K562 (cell line): Measurements from ENCODE around the gene TMEM45B. TPM values are rescaled to one million over a fixed set of nuclear protein-coding genes. Genes with fewer than 3 reads are reported as not detected.
A peak's percentile ranks its signal among the peaks of the same experiment; 100 is the strongest.
"Not testable (repeated sequence)": the region's sequence is repeated elsewhere in the genome, so short reads cannot be mapped to it uniquely, and the experiment has no call there.

Source experiments
- ATAC-seq: fragments of 200-7000 bp; cut with Tn5 transposase; 3 replicates; pipeline ENCODE4 v1.9.1; 2020; ENCODE audit warnings: moderate library complexity
- BruUV-seq: library from RNA; stranded (reverse); fragments of 400-500 nt; replicated peaks from 2 replicates; lab custom pipeline; 2021; lab: Mats Ljungman, UMichigan
- CTCF ChIA-PET: fragments of 300-600 bp; formaldehyde crosslinking; extraction: SDS; loops from one replicate; lab custom pipeline; 2021; ENCODE audit warnings: low intra/inter-chr PET ratio; lab: Yijun Ruan, JAX
- POLR2A ChIA-PET: fragments of 300-600, 350-650 bp; sonication (Branson Sonifier 250); formaldehyde crosslinking; extraction: SDS; loops from one replicate; lab custom pipeline; 2021; ENCODE audit warnings: antibody characterized with exemption, inconsistent platforms; lab: Yijun Ruan, JAX
- DNase-seq, 4 experiments: peaks; one replicate each; pipeline versions ENCODE4 v3.0.0 to v3.0.0-alpha.2; 2011 to 2018; ENCODE audit warnings: low spot score in 3 of 4, mixed read lengths in 3 of 4; ENCODE audit errors: extremely low read depth in 1 of 4
- FAIRE-seq: peaks from 2 replicates; lab custom pipeline; 2011; peaks lifted over from hg19 to GRCh38; lab: Jason Lieb, UNC
- H2AFZ ChIP-seq: 2 replicates; pipeline ENCODE4 v1.6.0; 2011; ENCODE audit warnings: low read depth, low read length, control low read depth, inconsistent platforms
- H3K27ac ChIP-seq: fragments of 200-600 bp; 3 replicates; pipeline ENCODE4 v1.8.0; 2011; ENCODE audit warnings: low read depth, mild to moderate bottlenecking, control low read depth, inconsistent platforms, low read length, moderate library complexity, mixed read lengths; ENCODE audit errors: extremely low read depth
- H3K27me3 ChIP-seq, 2 experiments: fragments of 300-600 bp in 1 of 2; 2 replicates in 1 of 2; 3 replicates in 1 of 2; pipeline versions ENCODE4 v1.6.0 to v1.8.0; 2011; ENCODE audit warnings: inconsistent platforms in 2 of 2, low read length in 2 of 2, mild to moderate bottlenecking in 1 of 2, mixed read lengths in 1 of 2, moderate library complexity in 1 of 2; ENCODE audit not compliant: control insufficient read depth in 2 of 2, insufficient read depth in 2 of 2
- H3K36me3 ChIP-seq: fragments of 300-600 bp; 3 replicates; pipeline ENCODE4 v1.8.0; 2011; ENCODE audit warnings: mild to moderate bottlenecking, low read length, inconsistent platforms; ENCODE audit not compliant: control insufficient read depth, insufficient read depth
- H3K4me1 ChIP-seq, 2 experiments: fragments of 200-600 bp in 1 of 2; replicated peaks in 1 of 2; 2 replicates in 1 of 2; 3 replicates in 1 of 2; pipeline versions ENCODE4 v1.5.1 to v1.8.0; 2011; ENCODE audit warnings: inconsistent platforms in 2 of 2, low read length in 2 of 2, mild to moderate bottlenecking in 1 of 2, mixed read lengths in 1 of 2, moderate library complexity in 1 of 2; ENCODE audit not compliant: control insufficient read depth in 2 of 2, insufficient read depth in 2 of 2
- H3K4me2 ChIP-seq: 2 replicates; pipeline ENCODE4 v1.6.1; 2011; ENCODE audit warnings: low read length, control low read depth, inconsistent platforms, mixed read lengths; ENCODE audit not compliant: insufficient read depth
- H3K4me3 ChIP-seq: fragments of 200-600 bp; sonication (generic), shearing (Covaris generic); 2 replicates; pipeline ENCODE4 v1.5.1; 2016; ENCODE audit warnings: control low read depth, inconsistent platforms
- H3K79me2 ChIP-seq: fragments of 200-600 bp; 3 replicates; pipeline ENCODE4 v1.8.0; 2011; ENCODE audit warnings: low read length, inconsistent platforms; ENCODE audit not compliant: control insufficient read depth, insufficient read depth
- H3K9ac ChIP-seq, 2 experiments: 2 replicates each; pipeline versions ENCODE4 v1.6.0 to v1.6.1; 2011; ENCODE audit warnings: low read depth in 2 of 2, low read length in 2 of 2, control low read depth in 1 of 2, inconsistent platforms in 1 of 2, mild to moderate bottlenecking in 1 of 2, mixed read lengths in 1 of 2; ENCODE audit not compliant: insufficient read depth in 1 of 2
- H3K9me1 ChIP-seq: one replicate; pipeline ENCODE4 v1.6.0; 2011; ENCODE audit warnings: inconsistent platforms, mild to moderate bottlenecking, low read length, moderate library complexity; ENCODE audit not compliant: control insufficient read depth, insufficient read depth
- H3K9me3 ChIP-seq: replicated peaks from 2 replicates; pipeline ENCODE4 v1.5.1; 2011; ENCODE audit warnings: low read depth, low read length, inconsistent platforms; ENCODE audit not compliant: control insufficient read depth, insufficient read depth
- H4K20me1 ChIP-seq: replicated peaks from 2 replicates; pipeline ENCODE4 v1.6.1; 2011; ENCODE audit warnings: low read length, inconsistent platforms, mixed read lengths; ENCODE audit not compliant: control insufficient read depth, insufficient read depth
- RAD21 ChIP-seq, 2 experiments: fragments of 250-450 bp in 1 of 2; fragments of 450-650 bp in 1 of 2; sonication (Bioruptor Pico) in 1 of 2; formaldehyde crosslinking in 1 of 2; IDR thresholded peaks in 1 of 2; conservative IDR thresholded peaks in 1 of 2; 2 replicates each; pipeline versions ENCODE4 v1.4.0 to v1.8.0; 2020 to 2022; ENCODE audit warnings: mild to moderate bottlenecking in 2 of 2, moderate library complexity in 1 of 2
- WGBS: fragments of 100-300 bp; shearing (Covaris generic); methylation state at CpG from one replicate; pipeline ENCODE4 v1.1.6; 2016; ENCODE audit warnings: low coverage, mixed read lengths; ENCODE audit not compliant: insufficient coverage; ENCODE audit errors: missing lambda C conversion rate; 5-methylcytosine and 5-hydroxymethylcytosine counted together
- in situ Hi-C: fragments of 300-500 bp; cut with MboI; formaldehyde crosslinking; loops from 4 replicates; pipeline ENCODE4 v1.15.0; 2018; ENCODE audit warnings: inconsistent platforms, mixed read lengths
- intact Hi-C: fragments of 100-400 bp; cut with micrococcal nuclease; formaldehyde crosslinking; loops from 2 replicates; pipeline ENCODE4 v1.14.2; 2022
- polyA plus RNA-seq, 8 experiments: library from polyadenylated mRNA; depleted of rRNA in 4 of 8; stranded (reverse) in 5 of 8; unstranded in 3 of 8; fragments of >200 nt; fragmentation: Nextera tagmentation in 2 of 8; fragmentation: Illumina TruSeq in 1 of 8; extraction: Ambion mirVana in 2 of 8; extraction: Trizol in 1 of 8; gene quantifications; 2 replicates each; pipeline versions ENCODE4 v1.2.1 to v1.2.3, GENCODE V29; 2011 to 2014; ENCODE audit warnings: inconsistent platforms in 1 of 8, missing spikeins in 1 of 8
- total RNA-seq, 7 experiments: library from RNA; depleted of rRNA in 6 of 7; stranded (reverse); fragments of >200 nt in 6 of 7; fragmentation: Illumina TruSeq in 2 of 7; extraction: Trizol in 2 of 7; gene quantifications; 2 replicates each; pipeline versions ENCODE4 v1.2.1 to v1.2.3, GENCODE V29; 2011 to 2021; ENCODE audit warnings: low replicate concordance in 1 of 7
- TF ChIP-seq, protein P1 (sequence below), 3 experiments: IDR thresholded peaks in 2 of 3; conservative IDR thresholded peaks in 1 of 3; 2 replicates each; pipeline ENCODE4 v1.5.1; 2011 to 2012; ENCODE audit warnings: low read length in 3 of 3, mild to moderate bottlenecking in 3 of 3, control low read depth in 2 of 3, improper control_type of control experiment in 1 of 3, inconsistent platforms in 1 of 3, low read depth in 1 of 3, mixed read lengths in 1 of 3, moderate library complexity in 1 of 3; ENCODE audit not compliant: insufficient read depth in 2 of 3

TMEM45B gene
- total and polyA plus RNA-seq, 9 of the 15 experiments (the other 6 are each of a cell fraction or from before 2014, with no cell fraction given) = 0.07 TPM; not detected in 8

DNA sequence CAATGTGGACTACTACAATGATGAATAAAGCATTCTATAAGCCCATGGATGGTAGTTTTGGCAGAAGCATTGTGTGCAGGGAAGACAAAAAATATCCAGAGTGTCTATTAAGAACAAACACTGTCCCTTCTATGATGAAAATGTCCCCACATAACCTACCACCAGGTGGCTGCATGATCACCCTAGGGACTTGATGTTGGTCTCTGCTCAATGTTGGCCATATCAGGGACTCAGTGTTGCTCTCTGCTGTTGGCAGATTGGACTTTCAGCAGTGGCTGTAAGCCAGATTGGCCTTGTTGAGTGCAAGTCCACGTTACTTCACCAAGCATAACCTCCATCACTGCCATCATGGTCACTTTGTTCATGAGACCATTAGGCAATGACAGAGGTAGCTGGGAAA lies 44.2 kb upstream of the TMEM45B start:
- BruUV-seq, H3K9me3 ChIP-seq, H3K9me1 ChIP-seq, H3K79me2 ChIP-seq, H3K27ac ChIP-seq, FAIRE-seq, H3K36me3 ChIP-seq, H3K9ac ChIP-seq, H2AFZ ChIP-seq, POLR2A ChIA-PET, H3K4me2 ChIP-seq, H3K27me3 ChIP-seq, intact Hi-C loops, H3K4me1 ChIP-seq, H4K20me1 ChIP-seq, H3K4me3 ChIP-seq, in situ Hi-C loops: not testable (repeated sequence)
- CTCF ChIA-PET = interaction anchor here (0.6 to 1.2 kb wide), 2 partner anchors 361 to 1351 kb away, joined by 3 to 6 read pairs; no protein-coding TSS in a partner anchor
- DNase-seq = peak in 1 of 4 experiments; percentile 12
- 0% methylated on average over 1 of the region's 1 CpG for WGBS
- ATAC-seq = peak; percentile 72
- TF ChIP-seq, protein P1, sequence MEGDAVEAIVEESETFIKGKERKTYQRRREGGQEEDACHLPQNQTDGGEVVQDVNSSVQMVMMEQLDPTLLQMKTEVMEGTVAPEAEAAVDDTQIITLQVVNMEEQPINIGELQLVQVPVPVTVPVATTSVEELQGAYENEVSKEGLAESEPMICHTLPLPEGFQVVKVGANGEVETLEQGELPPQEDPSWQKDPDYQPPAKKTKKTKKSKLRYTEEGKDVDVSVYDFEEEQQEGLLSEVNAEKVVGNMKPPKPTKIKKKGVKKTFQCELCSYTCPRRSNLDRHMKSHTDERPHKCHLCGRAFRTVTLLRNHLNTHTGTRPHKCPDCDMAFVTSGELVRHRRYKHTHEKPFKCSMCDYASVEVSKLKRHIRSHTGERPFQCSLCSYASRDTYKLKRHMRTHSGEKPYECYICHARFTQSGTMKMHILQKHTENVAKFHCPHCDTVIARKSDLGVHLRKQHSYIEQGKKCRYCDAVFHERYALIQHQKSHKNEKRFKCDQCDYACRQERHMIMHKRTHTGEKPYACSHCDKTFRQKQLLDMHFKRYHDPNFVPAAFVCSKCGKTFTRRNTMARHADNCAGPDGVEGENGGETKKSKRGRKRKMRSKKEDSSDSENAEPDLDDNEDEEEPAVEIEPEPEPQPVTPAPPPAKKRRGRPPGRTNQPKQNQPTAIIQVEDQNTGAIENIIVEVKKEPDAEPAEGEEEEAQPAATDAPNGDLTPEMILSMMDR (IDR thresholded peaks at IDR 0.05 in 2 of 3, conservative IDR thresholded peaks at IDR 0.05 in 1 of 3; ENCODE audit: insufficient read depth in 2 of 3, low read depth in 1 of 3, low read length in 3 of 3) = peak in 2 of 3 experiments; percentile 30 to 63; a peak in 4 of 6 replicates
- TF ChIP-seq RAD21 (CRISPR knock-in tag; conservative IDR thresholded peaks at IDR 0.05 in 1 of 2, IDR thresholded peaks at IDR 0.05 in 1 of 2) = peak in 1 of 2 experiments; percentile 12; a peak in 1 of 4 replicates
